Ovary (tissue), 9 donors: ENCODE data around the gene RSBN1L. TPM values are rescaled to one million over a fixed set of nuclear protein-coding genes. Genes with fewer than 3 reads are reported as not detected.

Source experiments
- DNase-seq, 5 donors: peaks; one replicate each; pipeline ENCODE4 v3.0.0-alpha.2; 2019 to 2020
- H3K27ac ChIP-seq, 2 donors: fragments of 200-600 bp; one replicate each; pipeline versions ENCODE4 v1.5.1 to v1.8.0; 2019 to 2022
- H3K27me3 ChIP-seq: fragments of 200-600 bp; one replicate; pipeline ENCODE4 v1.8.0; 2022
- H3K36me3 ChIP-seq: fragments of 200-600 bp; sonication (generic); one replicate; pipeline ENCODE4 v1.5.1; 2019
- H3K4me1 ChIP-seq: one replicate; pipeline ENCODE4 v1.8.1; 2013; ENCODE audit warnings: mild to moderate bottlenecking, moderate library complexity; ENCODE audit not compliant: insufficient read depth
- H3K4me3 ChIP-seq: fragments of 200-600 bp; sonication (generic); one replicate; pipeline ENCODE4 v1.5.1; 2017
- H3K9me3 ChIP-seq, 2 donors: fragments of 200-600 bp in 1 of 2; sonication (generic) in 1 of 2; one replicate each; pipeline versions ENCODE4 v1.5.1 to v1.8.1; 2013 to 2019; ENCODE audit warnings: mild to moderate bottlenecking in 1 of 2, moderate library complexity in 1 of 2
- EP300 ChIP-seq: sonication (generic); formaldehyde crosslinking; IDR thresholded peaks from one replicate; pipeline ENCODE4 v1.6.1; 2017; ENCODE audit warnings: antibody characterized with exemption
- POLR2A ChIP-seq: fragments of 450-650 bp; IDR thresholded peaks from one replicate; pipeline ENCODE4 v1.6.1; 2017; ENCODE audit warnings: antibody characterized with exemption, mild to moderate bottlenecking, moderate library complexity
- WGBS, 3 donors: extraction: QIAGEN DNeasy Blood & Tissue Kit in 1 of 3; methylation state at CpG; one replicate each; pipeline versions ENCODE4 v1.1.5 to v1.1.7; 2013 to 2017; 5-methylcytosine and 5-hydroxymethylcytosine counted together
- intact Hi-C, 4 donors: fragments of 100-400 bp; cut with DNase I; formaldehyde crosslinking; loops; one replicate each; pipeline versions ENCODE4 v1.11.0 to v1.15.1; 2022 to 2023
- polyA plus RNA-seq, 2 donors: library from polyadenylated mRNA; stranded (reverse); fragments of 200-250 nt in 1 of 2; fragments of 350-450 nt in 1 of 2; fragmentation: Illumina TruSeq in 1 of 2; extraction: RNeasy Lipid Tissue Mini Kit (QIAGEN cat#74804) in 1 of 2; gene quantifications; one replicate each; pipeline ENCODE4 v1.2.3, GENCODE V29; 2013 to 2014
- total RNA-seq, 7 donors: library from RNA; depleted of rRNA in 2 of 7; stranded (reverse); fragments of >200 nt in 2 of 7; fragmentation: NEBNext Ultra II Directional in 3 of 7; extraction: Animal tissue kit (Norgen Biotek cat#: 25700) in 3 of 7; gene quantifications; one replicate each; pipeline versions ENCODE4 v1.1.0 to v1.2.4, GENCODE V29; 2016 to 2023
- TF ChIP-seq, protein P1 (sequence below), 3 donors: fragments of 450-650 bp in 2 of 3; fragments of 200-600 bp in 1 of 3; IDR thresholded peaks; one replicate each; pipeline versions ENCODE4 v1.5.1 to v1.8.0; 2016 to 2022; ENCODE audit warnings: antibody characterized with exemption in 3 of 3, mild to moderate bottlenecking in 1 of 3
- donor health status: DM: no; HTN: no; CAD: no; lungs with moderate emphysema.
- donor health status: DM: no; HTN: no; CAD: no.
- donor health status: Bipolar disorder and iron deficiency.
- donor health status: DM: yes; HTN: yes; CAD: no.
- donor health status: DM: no; HTN: no; CAD: no.
- donor health status: DM: yes; HTN: yes; CAD: no.

The RSBN1L gene
- total and polyA plus RNA-seq, 9 donors: 12.4 to 28.3 (median 24.1) TPM

DNA sequence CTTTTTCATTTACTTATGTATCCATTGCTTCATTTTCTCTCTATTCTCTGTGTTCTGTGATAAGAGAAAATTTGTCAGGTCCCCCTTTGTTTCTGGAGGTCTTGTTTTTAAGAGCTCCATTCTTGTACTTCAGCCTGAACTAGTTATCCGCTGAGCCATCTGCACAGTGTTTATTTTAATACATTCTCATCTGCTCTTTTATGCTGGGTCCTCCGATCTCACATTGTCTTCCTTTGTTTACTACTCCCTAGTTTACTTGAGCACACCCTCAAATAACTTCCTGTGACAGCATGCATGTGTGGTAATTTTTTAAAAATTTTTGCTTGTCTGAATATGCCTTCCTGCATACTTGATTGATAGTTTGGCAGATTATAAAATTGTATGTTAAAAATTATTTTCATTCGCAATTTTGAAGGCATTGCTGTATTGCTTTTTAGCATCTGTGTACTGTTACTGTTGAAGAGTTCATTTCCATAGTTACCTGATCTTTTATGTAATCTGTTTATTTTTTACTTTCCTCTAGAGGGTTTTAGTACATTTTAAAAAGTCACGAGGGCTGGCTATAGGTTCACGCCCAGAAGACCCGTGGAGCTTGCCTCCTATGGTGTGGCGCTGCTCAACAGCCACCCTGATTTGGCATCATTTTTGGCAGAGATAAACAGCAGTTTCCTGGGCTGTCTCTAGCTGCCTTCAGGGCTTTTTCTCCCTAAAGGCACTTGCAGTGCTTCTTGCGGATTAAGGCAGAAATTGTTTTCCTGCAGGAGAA is 31.9 kb downstream of the RSBN1L start:
- H3K4me1 ChIP-seq: peaks cover 9% of the 10 kb centered on the region
- no peak overlapping the region for H3K4me3 ChIP-seq
- no peaks in the 10 kb centered on the region for H3K36me3 ChIP-seq
- no peak for TF ChIP-seq POLR2A
- TF ChIP-seq EP300: no peak
- TF ChIP-seq, protein P1, sequence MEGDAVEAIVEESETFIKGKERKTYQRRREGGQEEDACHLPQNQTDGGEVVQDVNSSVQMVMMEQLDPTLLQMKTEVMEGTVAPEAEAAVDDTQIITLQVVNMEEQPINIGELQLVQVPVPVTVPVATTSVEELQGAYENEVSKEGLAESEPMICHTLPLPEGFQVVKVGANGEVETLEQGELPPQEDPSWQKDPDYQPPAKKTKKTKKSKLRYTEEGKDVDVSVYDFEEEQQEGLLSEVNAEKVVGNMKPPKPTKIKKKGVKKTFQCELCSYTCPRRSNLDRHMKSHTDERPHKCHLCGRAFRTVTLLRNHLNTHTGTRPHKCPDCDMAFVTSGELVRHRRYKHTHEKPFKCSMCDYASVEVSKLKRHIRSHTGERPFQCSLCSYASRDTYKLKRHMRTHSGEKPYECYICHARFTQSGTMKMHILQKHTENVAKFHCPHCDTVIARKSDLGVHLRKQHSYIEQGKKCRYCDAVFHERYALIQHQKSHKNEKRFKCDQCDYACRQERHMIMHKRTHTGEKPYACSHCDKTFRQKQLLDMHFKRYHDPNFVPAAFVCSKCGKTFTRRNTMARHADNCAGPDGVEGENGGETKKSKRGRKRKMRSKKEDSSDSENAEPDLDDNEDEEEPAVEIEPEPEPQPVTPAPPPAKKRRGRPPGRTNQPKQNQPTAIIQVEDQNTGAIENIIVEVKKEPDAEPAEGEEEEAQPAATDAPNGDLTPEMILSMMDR (IDR thresholded peaks at IDR 0.05): no peak
- intact Hi-C loops: no loop called here
- no peak for DNase-seq
- no peaks in the 10 kb centered on the region for H3K27me3 ChIP-seq
- 27 to 34% (median 32%) methylated on average over 8 of the region's 8 CpGs for WGBS, 3 donors
- H3K27ac ChIP-seq: no peak overlapping the region
- H3K9me3 ChIP-seq: no peaks in the 10 kb centered on the region

DNA sequence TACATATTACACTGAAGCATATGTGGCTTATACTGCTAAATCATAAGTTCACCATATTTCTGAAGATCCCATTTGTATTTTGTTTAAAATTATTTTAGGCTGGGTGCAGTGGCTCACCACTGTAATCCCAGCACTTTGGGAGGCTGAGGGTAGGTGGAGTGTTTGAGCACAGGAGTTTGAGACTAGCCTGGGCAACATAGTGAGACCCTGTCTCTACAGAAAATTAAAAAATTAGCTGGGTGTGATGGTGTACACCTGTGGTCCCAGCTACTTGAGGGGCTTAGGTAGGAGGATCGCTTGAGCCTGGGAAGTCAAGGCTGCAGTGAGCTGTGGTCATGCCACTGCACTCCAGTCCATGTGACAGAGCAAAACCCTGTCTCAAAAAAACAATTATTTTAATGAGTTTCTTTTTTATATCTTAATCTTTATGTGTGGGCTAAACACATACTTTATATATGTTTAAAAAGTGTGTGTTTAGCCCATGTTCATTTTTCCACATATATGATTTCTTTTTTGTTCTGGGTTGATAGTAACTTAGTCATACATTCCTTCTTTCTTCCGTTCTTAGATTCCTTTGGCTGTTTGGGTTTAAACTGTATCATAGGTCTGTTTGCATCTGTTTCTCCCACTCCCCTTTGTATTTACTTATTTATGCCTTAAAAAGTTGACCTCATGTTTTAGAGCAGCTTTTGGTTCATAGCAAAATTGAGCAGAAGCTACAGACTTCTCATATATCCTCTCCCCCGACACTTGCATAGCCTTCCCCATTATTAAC is 33.5 kb downstream of the RSBN1L start:
- no peak for DNase-seq
- no peaks in the 10 kb centered on the region for H3K36me3 ChIP-seq
- 52 to 63% (median 61%) methylated on average over 3 of the region's 3 CpGs for WGBS, 3 donors
- H3K4me3 ChIP-seq: no peak overlapping the region
- H3K27ac ChIP-seq: no peak overlapping the region
- TF ChIP-seq EP300 (no peak), POLR2A (no peak)
- TF ChIP-seq, protein P1 (IDR thresholded peaks at IDR 0.05): no peak
- no peaks in the 10 kb centered on the region for H3K9me3 ChIP-seq
- no peaks in the 10 kb centered on the region for H3K27me3 ChIP-seq
- H3K4me1 ChIP-seq: peaks cover 13% of the 10 kb centered on the region
- intact Hi-C loops: no loop called here

DNA sequence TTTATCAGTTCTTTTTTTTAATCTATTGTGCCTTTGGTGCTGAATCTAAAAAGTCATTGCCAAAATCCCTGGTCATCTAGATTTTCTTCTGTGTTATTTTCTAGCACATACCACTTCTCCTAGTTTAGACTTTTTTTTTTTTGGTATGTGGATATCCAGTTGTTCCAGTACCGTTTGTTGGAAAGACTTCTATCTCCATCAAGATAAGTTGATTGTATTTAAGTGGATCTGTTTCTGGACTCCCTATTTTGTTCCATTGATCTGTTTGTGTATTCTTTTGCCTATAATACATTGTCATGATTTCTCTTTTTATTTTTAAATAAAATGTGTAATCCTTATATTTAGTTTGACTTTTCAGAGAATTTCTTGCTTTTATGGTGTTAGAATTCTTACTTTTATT is 35.5 kb downstream of the RSBN1L start:
- Histone ChIP-seq H3K4me3 (no peak overlapping the region), H3K27me3 (no peaks in the 10 kb centered on the region), H3K36me3 (no peaks in the 10 kb centered on the region), H3K9me3 (no peaks in the 10 kb centered on the region), H3K27ac (no peak overlapping the region), H3K4me1 (peaks cover 13% of the 10 kb centered on the region)
- DNase-seq: no peak
- intact Hi-C loops: no loop called here
- 55 to 69% (median 56%) methylated on average over 1 of the region's 1 CpG for WGBS, 3 donors
- TF ChIP-seq EP300 (no peak), POLR2A (no peak)
- TF ChIP-seq, protein P1 (IDR thresholded peaks at IDR 0.05): no peak

DNA sequence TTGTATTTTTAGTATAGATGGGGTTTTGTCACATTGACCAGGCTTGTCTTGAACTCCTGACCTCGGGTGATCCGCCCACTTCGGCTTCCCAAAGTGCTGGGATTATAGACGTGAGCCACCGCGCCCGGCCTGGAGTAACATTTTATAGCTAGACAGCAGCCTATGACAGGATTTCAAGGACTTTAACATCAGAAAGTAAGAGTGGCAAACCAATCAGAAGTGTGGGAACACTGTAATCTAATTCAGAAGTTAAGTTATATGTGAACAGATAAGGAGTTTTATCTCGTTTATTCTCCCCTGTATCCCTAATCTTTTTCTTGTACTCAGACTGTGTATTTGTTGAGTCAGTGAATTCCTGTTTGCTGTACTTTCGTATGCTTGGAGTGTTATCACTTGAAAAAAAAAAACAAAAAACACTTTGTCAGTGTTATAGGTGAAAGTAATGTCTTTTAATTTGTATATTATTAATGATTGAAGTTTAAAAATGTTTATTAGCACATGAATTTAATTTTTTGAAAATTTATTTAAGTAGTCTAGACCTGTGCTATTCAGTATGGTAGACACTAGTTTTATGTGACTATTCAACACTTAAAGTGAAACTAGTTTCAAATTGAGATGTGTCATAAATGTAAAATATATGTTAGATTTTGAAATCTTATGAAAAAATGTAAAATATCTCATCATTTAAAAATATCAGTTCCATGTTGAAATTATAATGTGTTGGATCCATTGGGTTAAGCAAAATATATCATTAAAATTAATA is 38.6 kb downstream of the RSBN1L start:
- no peak for DNase-seq
- H3K4me1 ChIP-seq: peaks cover 3% of the 10 kb centered on the region
- WGBS, 3 donors: 61 to 70% (median 64%) methylated on average over 9 of the region's 9 CpGs
- TF ChIP-seq, protein P1 (IDR thresholded peaks at IDR 0.05): no peak
- no peak for TF ChIP-seq EP300
- no peak for TF ChIP-seq POLR2A
- H3K9me3 ChIP-seq: no peaks in the 10 kb centered on the region
- no peaks in the 10 kb centered on the region for H3K36me3 ChIP-seq
- H3K27me3 ChIP-seq: no peaks in the 10 kb centered on the region
- intact Hi-C loops: loop anchor here in 1 of 4 donors (5.0 kb wide), 1 partner anchor 37 kb away; no protein-coding TSS in a partner anchor
- no peak overlapping the region for H3K27ac ChIP-seq
- H3K4me3 ChIP-seq: no peak overlapping the region
